ENCODE measurements around the gene GTF2H3.
A peak's percentile ranks its signal among the peaks of the same experiment; 100 is the strongest.

GTF2H3 gene

DNA sequence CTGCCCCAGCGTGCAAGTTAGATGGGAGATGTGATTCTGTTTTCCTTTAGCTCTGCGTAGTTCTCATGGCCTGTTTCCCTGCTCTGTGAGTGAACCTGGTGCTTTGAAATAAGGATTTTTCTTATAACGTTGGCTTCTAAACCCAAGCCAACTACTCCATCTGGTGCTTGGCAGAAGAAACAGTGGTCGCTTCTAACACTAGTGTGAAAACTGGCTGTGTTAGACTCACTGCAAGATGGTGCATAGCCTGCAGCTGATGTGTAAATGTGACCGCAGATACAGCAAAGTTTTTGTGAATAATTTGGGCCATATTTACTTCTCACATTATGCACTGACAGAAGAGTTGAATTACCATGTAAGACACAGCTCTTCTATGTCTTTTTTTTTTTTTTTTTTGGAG is 12.2 kb downstream of the GTF2H3 start:
- H3K9me3 ChIP-seq (ENCODE audit: control insufficient read depth, insufficient read depth, low read depth, low read length), result no peaks in the 10 kb centered on the region
- H3K9ac ChIP-seq (ENCODE audit: low read length), result no peak overlapping the region
- peaks cover 73% of the 10 kb centered on the region for H3K36me3 ChIP-seq (ENCODE audit: control insufficient read depth, insufficient read depth, low read length)
- H3K4me1 ChIP-seq (ENCODE audit: control insufficient read depth, insufficient read depth, low read length), result no peaks in the 10 kb centered on the region
- H3K27ac ChIP-seq (ENCODE audit: low read depth, low read length), result no peak overlapping the region
- H3K27me3 ChIP-seq (ENCODE audit: control insufficient read depth, insufficient read depth, low read length), result no peaks in the 10 kb centered on the region
- H3K4me3 ChIP-seq (ENCODE audit: low read depth, low read length), result no peak overlapping the region

DNA sequence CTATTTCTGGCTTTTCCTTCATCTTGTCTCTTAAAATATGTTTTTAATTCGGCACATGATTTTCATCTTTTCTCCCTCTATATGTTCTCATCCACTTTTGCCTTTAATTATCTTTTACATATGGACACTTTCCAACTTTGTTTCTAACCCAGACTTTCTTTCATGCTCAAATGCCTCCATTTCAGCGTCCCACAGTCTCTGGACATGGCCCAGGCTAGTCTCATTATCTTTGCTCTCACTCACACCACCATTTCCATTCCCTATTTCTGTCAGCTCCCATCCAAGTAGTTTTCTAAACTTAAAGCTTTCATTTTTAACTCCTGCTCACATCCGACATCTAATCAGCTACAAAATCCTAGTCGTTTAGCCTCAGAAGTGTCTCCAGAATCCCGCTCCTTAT is 14.8 kb downstream of the GTF2H3 start:
- peaks cover 82% of the 10 kb centered on the region for H3K36me3 ChIP-seq (ENCODE audit: control insufficient read depth, insufficient read depth, low read length)
- no peaks in the 10 kb centered on the region for H3K4me1 ChIP-seq (ENCODE audit: control insufficient read depth, insufficient read depth, low read length)
- no peaks in the 10 kb centered on the region for H3K9me3 ChIP-seq (ENCODE audit: control insufficient read depth, insufficient read depth, low read depth, low read length)
- H3K27ac ChIP-seq (ENCODE audit: low read depth, low read length), result no peak overlapping the region
- H3K27me3 ChIP-seq (ENCODE audit: control insufficient read depth, insufficient read depth, low read length), result no peaks in the 10 kb centered on the region
- H3K4me3 ChIP-seq (ENCODE audit: low read depth, low read length), result no peak overlapping the region
- no peak overlapping the region for H3K9ac ChIP-seq (ENCODE audit: low read length)

DNA sequence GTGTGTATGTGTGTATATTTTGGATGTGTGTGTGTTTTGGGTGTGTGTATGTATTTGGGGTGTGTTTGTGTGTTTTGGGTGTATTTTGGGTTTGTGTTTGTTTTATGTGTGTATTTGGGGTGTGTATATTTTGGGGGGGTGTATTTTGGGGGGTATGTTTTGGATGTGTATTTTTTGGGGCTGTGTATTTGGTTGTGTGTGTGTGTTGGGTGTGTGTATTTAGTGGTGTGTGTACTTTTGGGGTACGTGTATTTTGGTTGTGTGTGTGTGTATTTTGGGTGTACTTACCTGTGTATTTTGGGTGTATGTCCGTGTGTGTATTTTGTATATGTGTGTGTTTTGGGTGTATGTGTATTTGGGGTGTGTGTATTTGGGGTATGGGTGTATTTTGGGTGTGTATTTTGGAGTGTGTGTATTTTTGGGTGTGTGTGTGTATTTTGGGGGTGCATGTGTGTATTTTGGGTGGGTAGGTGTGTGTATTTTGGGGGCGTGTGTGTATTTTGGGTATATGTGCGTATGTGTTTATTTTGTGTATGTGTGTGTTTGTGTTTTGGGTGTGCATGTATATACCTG is 20.6 kb downstream of the GTF2H3 start:
- peaks cover 75% of the 10 kb centered on the region for H3K36me3 ChIP-seq (ENCODE audit: control insufficient read depth, insufficient read depth, low read length)
- no peaks in the 10 kb centered on the region for H3K9me3 ChIP-seq (ENCODE audit: control insufficient read depth, insufficient read depth, low read depth, low read length)
- no peak overlapping the region for H3K27ac ChIP-seq (ENCODE audit: low read depth, low read length)
- no peak overlapping the region for H3K9ac ChIP-seq (ENCODE audit: low read length)
- H3K4me1 ChIP-seq (ENCODE audit: control insufficient read depth, insufficient read depth, low read length), result no peaks in the 10 kb centered on the region
- no peak overlapping the region for H3K4me3 ChIP-seq (ENCODE audit: low read depth, low read length)
- no peaks in the 10 kb centered on the region for H3K27me3 ChIP-seq (ENCODE audit: control insufficient read depth, insufficient read depth, low read length)

DNA sequence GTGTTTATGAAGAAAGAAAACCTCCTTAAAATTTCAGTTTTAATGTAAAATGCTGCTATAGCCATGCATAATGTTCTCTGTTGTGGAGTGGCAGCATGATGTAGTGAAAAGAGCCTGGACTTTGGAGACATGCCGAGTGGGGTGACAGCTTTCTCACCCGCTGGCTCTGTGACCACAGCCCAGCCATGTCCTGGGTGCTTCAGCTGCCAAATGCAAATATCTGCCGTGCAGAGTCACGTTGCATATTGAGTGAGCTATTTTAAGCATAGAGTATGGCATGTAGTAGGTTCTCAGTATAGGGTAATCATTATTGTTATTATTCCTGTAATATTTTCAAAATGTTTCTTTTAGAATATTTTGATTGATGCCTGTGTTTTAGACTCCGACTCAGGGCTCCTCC is 21.8 kb downstream of the GTF2H3 start:
- Histone ChIP-seq H3K27ac (ENCODE audit: low read depth, low read length) (no peak overlapping the region), H3K9me3 (ENCODE audit: control insufficient read depth, insufficient read depth, low read depth, low read length) (no peaks in the 10 kb centered on the region), H3K27me3 (ENCODE audit: control insufficient read depth, insufficient read depth, low read length) (no peaks in the 10 kb centered on the region), H3K36me3 (ENCODE audit: control insufficient read depth, insufficient read depth, low read length) (peaks cover 77% of the 10 kb centered on the region), H3K4me1 (ENCODE audit: control insufficient read depth, insufficient read depth, low read length) (no peaks in the 10 kb centered on the region), H3K9ac (ENCODE audit: low read length) (no peak overlapping the region), H3K4me3 (ENCODE audit: low read depth, low read length) (no peak overlapping the region)

DNA sequence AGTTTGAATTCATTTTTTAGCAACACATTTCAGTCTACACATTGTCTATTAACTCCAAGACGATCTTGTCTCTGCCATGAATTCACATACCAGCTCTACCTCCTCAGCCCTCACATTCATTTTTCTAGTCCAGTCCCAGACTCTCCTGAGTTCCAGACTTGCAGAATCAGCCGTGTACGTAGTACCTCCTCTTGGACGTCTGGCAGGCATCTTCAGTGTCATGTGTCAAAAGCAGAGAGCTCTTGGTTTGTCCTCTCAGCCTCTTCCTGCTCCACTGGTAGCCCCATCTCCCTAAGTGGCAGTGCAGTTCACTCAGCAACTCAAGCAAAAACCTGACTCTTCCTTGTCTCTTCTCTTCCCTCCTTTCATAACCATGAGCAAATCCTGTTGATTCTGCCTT is 22.8 kb downstream of the GTF2H3 start:
- peaks cover 71% of the 10 kb centered on the region for H3K36me3 ChIP-seq (ENCODE audit: control insufficient read depth, insufficient read depth, low read length)
- H3K27me3 ChIP-seq (ENCODE audit: control insufficient read depth, insufficient read depth, low read length), result no peaks in the 10 kb centered on the region
- no peaks in the 10 kb centered on the region for H3K9me3 ChIP-seq (ENCODE audit: control insufficient read depth, insufficient read depth, low read depth, low read length)
- H3K27ac ChIP-seq (ENCODE audit: low read depth, low read length), result no peak overlapping the region
- H3K4me3 ChIP-seq (ENCODE audit: low read depth, low read length), result no peak overlapping the region
- H3K4me1 ChIP-seq (ENCODE audit: control insufficient read depth, insufficient read depth, low read length), result no peaks in the 10 kb centered on the region
- no peak overlapping the region for H3K9ac ChIP-seq (ENCODE audit: low read length)

DNA sequence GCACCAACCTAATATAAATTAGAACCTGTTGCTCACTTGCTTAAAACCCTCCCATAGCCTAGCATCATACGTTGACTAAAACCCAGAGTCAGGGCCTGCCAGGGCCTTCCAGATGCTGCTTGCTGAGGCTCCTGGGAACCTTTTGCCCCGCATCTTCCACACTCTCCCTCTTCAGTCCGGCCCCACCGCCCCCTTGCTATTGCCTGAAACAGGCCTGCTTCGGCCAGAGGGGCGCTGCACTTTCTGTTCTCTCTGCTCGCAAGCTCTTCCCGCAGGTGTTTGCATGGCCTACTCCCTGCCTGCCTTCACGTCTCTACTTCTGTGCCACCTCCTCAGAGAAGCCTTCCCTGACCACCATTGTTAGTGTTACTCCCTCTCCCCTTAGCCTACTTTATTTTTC is 23.6 kb downstream of the GTF2H3 start:
- Histone ChIP-seq H3K27me3 (ENCODE audit: control insufficient read depth, insufficient read depth, low read length) (no peaks in the 10 kb centered on the region), H3K9ac (ENCODE audit: low read length) (no peak overlapping the region), H3K4me1 (ENCODE audit: control insufficient read depth, insufficient read depth, low read length) (no peaks in the 10 kb centered on the region), H3K9me3 (ENCODE audit: control insufficient read depth, insufficient read depth, low read depth, low read length) (no peaks in the 10 kb centered on the region), H3K36me3 (ENCODE audit: control insufficient read depth, insufficient read depth, low read length) (peaks cover 65% of the 10 kb centered on the region), H3K27ac (ENCODE audit: low read depth, low read length) (no peak overlapping the region), H3K4me3 (ENCODE audit: low read depth, low read length) (no peak overlapping the region)

GRCh38 chr12:123659996-123660727 is 26.5 kb downstream of the GTF2H3 start:
- Histone ChIP-seq H3K4me3 (ENCODE audit: low read depth, low read length) (no peak overlapping the region), H3K27me3 (ENCODE audit: control insufficient read depth, insufficient read depth, low read length) (no peaks in the 10 kb centered on the region), H3K27ac (ENCODE audit: low read depth, low read length) (no peak overlapping the region), H3K9me3 (ENCODE audit: control insufficient read depth, insufficient read depth, low read depth, low read length) (no peaks in the 10 kb centered on the region), H3K36me3 (ENCODE audit: control insufficient read depth, insufficient read depth, low read length) (peaks cover 45% of the 10 kb centered on the region), H3K9ac (ENCODE audit: low read length) (no peak overlapping the region), H3K4me1 (ENCODE audit: control insufficient read depth, insufficient read depth, low read length) (no peaks in the 10 kb centered on the region)

DNA sequence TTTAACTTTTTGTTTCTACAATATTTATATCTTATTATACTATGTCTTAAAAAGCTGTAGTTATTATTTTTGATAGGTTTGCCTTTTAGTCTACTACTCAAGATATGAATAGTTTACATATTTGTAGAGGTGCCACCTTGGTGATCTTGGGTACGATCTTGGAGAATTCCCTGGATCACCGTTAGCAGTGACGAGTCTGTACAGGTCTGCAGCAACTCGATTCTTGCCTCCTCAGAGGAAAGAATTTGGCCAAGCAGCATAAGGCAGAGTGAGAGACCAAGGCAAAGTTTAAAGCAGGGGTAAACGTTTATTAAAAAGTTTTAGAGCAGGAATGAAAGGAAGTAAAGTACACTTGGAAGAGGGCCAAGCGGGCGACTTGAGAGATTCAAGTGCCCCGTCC is 34.1 kb downstream of the GTF2H3 start:
- Histone ChIP-seq H3K9me3 (ENCODE audit: control insufficient read depth, insufficient read depth, low read depth, low read length) (no peaks in the 10 kb centered on the region), H3K4me3 (ENCODE audit: low read depth, low read length) (no peak overlapping the region), H3K27me3 (ENCODE audit: control insufficient read depth, insufficient read depth, low read length) (no peaks in the 10 kb centered on the region), H3K9ac (ENCODE audit: low read length) (no peak overlapping the region), H3K36me3 (ENCODE audit: control insufficient read depth, insufficient read depth, low read length) (no peaks in the 10 kb centered on the region), H3K4me1 (ENCODE audit: control insufficient read depth, insufficient read depth, low read length) (peaks cover 5% of the 10 kb centered on the region; the same call in 1 of the 2 replicates), H3K27ac (ENCODE audit: low read depth, low read length) (no peak overlapping the region)

DNA sequence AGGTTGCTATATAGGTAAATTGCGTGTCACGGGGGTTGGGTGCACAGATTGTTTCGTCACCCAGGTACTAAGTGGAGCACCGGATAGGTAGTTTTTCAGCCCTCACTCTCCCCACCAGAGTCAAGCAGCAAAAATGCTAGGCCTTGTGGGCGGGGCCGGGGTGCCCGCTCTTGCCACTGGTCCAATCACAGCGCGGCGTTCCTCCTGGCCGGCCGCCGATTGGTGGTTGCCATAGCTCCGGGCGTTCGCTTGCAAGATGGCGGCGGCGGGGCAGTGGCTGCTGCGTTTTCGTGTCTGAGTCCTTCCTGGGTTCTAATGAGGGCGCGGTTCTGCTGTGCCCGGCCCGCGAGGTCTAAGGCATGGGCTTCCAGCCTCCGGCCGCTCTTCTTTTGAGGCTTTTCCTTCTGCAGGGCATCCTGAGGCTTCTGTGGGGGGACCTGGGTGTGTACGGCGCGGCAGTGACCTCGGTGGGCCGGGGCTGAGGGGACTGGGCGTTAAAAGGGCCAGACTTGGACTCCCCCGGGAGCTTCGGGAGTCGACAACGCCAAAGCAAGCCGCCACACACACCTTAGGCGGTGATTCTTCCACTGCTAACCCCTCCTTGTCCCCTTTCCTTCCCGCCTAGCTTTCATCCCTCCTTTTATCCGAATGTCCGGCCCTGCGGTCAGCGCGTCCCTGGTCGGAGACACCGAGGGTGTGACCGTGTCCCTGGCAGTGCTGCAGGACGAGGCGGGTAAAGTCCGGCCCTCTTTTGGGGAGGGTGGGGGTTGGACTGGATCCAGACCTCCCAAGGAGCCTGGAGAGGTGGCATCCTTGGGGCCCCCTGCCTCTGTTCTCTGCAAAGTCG is 37.5 kb downstream of the GTF2H3 start, which contains the start of gene TCTN2:
Gene TCTN2 (plus strand): TSS at position 232 of the 847 bp plus-strand sequence. CDS start 128 bp downstream, at position 360.
- Histone ChIP-seq H3K36me3 (ENCODE audit: control insufficient read depth, insufficient read depth, low read length) (peaks cover 5% of the 10 kb centered on the region), H3K4me1 (ENCODE audit: control insufficient read depth, insufficient read depth, low read length) (peaks cover 5% of the 10 kb centered on the region; the same call in 1 of the 2 replicates), H3K4me3 (ENCODE audit: low read depth, low read length) (peak within 1 kb of the TSS; percentile 81), H3K27ac (ENCODE audit: low read depth, low read length) (no peak within 1 kb of the TSS), H3K9me3 (ENCODE audit: control insufficient read depth, insufficient read depth, low read depth, low read length) (no peaks in the 10 kb centered on the region), H3K9ac (ENCODE audit: low read length) (peak within 1 kb of the TSS; percentile 65), H3K27me3 (ENCODE audit: control insufficient read depth, insufficient read depth, low read length) (no peaks in the 10 kb centered on the region)

GRCh38 chr12:123671876-123672275 is 38.2 kb downstream of the GTF2H3 start:
- Histone ChIP-seq H3K9ac (ENCODE audit: low read length) (no peak overlapping the region), H3K27me3 (ENCODE audit: control insufficient read depth, insufficient read depth, low read length) (no peaks in the 10 kb centered on the region), H3K27ac (ENCODE audit: low read depth, low read length) (no peak overlapping the region), H3K9me3 (ENCODE audit: control insufficient read depth, insufficient read depth, low read depth, low read length) (no peaks in the 10 kb centered on the region), H3K36me3 (ENCODE audit: control insufficient read depth, insufficient read depth, low read length) (peaks cover 9% of the 10 kb centered on the region), H3K4me1 (ENCODE audit: control insufficient read depth, insufficient read depth, low read length) (peaks cover 5% of the 10 kb centered on the region; the same call in 1 of the 2 replicates), H3K4me3 (ENCODE audit: low read depth, low read length) (peak overlapping the region; percentile 81)

DNA sequence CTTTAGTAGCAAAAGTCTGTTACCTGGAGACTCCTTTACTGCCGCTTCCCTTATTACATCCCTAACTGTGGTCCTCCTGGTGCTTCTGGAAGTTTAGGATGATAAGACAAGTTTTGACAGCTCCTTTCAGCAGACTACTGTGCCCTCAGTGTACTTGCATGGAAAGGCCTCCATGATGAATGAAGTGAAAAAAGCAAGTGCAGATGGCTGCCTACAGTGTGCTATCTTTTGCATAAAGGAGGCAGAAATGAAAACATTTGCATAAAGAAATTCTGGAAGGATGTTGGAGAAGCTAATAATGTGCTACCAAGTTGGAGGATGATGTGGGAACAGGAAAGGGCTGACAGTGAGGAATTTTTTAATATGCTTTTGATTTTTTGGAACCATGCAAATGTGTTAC is 41.8 kb downstream of the GTF2H3 start:
- Histone ChIP-seq H3K36me3 (ENCODE audit: control insufficient read depth, insufficient read depth, low read length) (peaks cover 17% of the 10 kb centered on the region), H3K27me3 (ENCODE audit: control insufficient read depth, insufficient read depth, low read length) (no peaks in the 10 kb centered on the region), H3K27ac (ENCODE audit: low read depth, low read length) (no peak overlapping the region), H3K9me3 (ENCODE audit: control insufficient read depth, insufficient read depth, low read depth, low read length) (no peaks in the 10 kb centered on the region), H3K4me3 (ENCODE audit: low read depth, low read length) (no peak overlapping the region), H3K9ac (ENCODE audit: low read length) (no peak overlapping the region), H3K4me1 (ENCODE audit: control insufficient read depth, insufficient read depth, low read length) (peaks cover 5% of the 10 kb centered on the region; the same call in 1 of the 2 replicates)

Data from HUES6 (cell line).